H1 (cell line): Measurements from ENCODE around the gene SMC2. TPM values are rescaled to one million over a fixed set of nuclear protein-coding genes. Genes with fewer than 3 reads are reported as not detected.

Experiments
- SP4 ChIP-seq: IDR thresholded peaks from 2 replicates; pipeline ENCODE4 v1.6.1; 2012; ENCODE audit warnings: low read length, inconsistent platforms
- polyA plus RNA-seq, 7 experiments: library from polyadenylated mRNA; depleted of rRNA in 3 of 7; stranded (reverse) in 5 of 7; unstranded in 2 of 7; fragments of >200 nt in 5 of 7; fragments of 200-250 nt in 2 of 7; gene quantifications; 1 replicate in 5 of 7; 2 replicates in 1 of 7; 4 replicates in 1 of 7; pipeline versions ENCODE4 v1.2.1 to v1.2.3, GENCODE V29; 2011 to 2013; ENCODE audit warnings: missing spikeins in 2 of 7, mixed read lengths in 2 of 7
- total RNA-seq: library from RNA; stranded (reverse); fragmentation: NEBNext Ultra II Directional; extraction: Animal tissue kit (Norgen Biotek cat#: 25700); gene quantifications from 2 replicates; pipeline ENCODE4 v1.2.1, GENCODE V29; 2021

SMC2 gene
- total and polyA plus RNA-seq, 2 of the 8 experiments (the other 6 are each of a cell fraction or from before 2014, with no cell fraction given): 7.5 to 39.8 TPM

DNA sequence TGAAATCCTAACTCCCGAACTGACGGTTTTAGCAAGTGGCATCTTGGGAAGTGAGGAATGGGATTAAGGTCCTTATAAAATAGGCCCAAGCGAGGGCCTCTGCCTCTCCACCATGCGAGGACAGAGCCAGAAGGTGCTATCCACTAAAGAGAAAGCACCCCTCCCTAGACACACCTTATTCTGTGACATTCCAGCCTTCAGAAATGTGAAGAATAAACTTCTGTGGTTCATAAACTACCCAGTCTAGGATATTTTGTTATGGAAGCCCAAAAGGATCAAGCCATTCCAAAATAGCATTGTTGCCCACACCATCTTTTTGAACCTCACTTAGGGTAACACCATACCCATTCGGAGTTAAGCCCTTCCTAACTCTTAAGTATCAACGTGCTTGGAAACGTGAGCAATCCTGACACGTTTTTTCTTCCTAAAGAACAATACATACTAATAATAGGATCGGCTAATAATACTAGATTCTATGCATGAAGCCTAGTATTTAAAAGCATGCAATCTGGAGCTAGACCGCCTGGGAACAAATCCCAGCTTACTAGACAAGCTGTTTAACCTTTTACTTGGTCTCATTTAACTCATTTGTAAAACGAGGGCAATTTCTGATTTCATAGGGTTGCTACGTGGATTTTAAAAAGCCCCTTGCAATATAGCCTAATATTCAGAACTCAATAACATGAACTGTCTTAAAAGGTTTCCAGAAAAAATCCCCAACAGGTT lies 1.1 kb upstream of the SMC2 start (continued):
- no peak for TF ChIP-seq SP4
